ENCODE data around the gene LCTL. TPM values are rescaled to one million over a fixed set of nuclear protein-coding genes. Genes with fewer than 3 reads are reported as not detected.

Gene LCTL
- total RNA-seq, 2 donors from 2014 or later: not detected

- no peak for TF ChIP-seq POLR2A (IDR thresholded peaks at IDR 0.05)
- TF ChIP-seq, protein P1, sequence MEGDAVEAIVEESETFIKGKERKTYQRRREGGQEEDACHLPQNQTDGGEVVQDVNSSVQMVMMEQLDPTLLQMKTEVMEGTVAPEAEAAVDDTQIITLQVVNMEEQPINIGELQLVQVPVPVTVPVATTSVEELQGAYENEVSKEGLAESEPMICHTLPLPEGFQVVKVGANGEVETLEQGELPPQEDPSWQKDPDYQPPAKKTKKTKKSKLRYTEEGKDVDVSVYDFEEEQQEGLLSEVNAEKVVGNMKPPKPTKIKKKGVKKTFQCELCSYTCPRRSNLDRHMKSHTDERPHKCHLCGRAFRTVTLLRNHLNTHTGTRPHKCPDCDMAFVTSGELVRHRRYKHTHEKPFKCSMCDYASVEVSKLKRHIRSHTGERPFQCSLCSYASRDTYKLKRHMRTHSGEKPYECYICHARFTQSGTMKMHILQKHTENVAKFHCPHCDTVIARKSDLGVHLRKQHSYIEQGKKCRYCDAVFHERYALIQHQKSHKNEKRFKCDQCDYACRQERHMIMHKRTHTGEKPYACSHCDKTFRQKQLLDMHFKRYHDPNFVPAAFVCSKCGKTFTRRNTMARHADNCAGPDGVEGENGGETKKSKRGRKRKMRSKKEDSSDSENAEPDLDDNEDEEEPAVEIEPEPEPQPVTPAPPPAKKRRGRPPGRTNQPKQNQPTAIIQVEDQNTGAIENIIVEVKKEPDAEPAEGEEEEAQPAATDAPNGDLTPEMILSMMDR (IDR thresholded peaks at IDR 0.05): no peak
- Histone ChIP-seq H3K27me3 (no peaks in the 10 kb centered on the region), H3K36me3 (replicated peaks in 1 of 2; ENCODE audit: insufficient read depth in 1 of 2, low read depth in 2 of 2) (no peaks in the 10 kb centered on the region), H3K4me3 (no peak overlapping the region), H3K27ac (no peak overlapping the region), H3K9me3 (no peaks in the 10 kb centered on the region), H3K4me1 (no peaks in the 10 kb centered on the region)
- ATAC-seq (no peak), DNase-seq (no peak)
- intact Hi-C loops (cut with DNase I): no loop called here
- 68 to 81% methylated on average over 9 of the region's 9 CpGs for WGBS, 2 donors
These were observed 16.3 kb upstream of the LCTL start for GRCh38 chr15:66581972-66582537.

DNA sequence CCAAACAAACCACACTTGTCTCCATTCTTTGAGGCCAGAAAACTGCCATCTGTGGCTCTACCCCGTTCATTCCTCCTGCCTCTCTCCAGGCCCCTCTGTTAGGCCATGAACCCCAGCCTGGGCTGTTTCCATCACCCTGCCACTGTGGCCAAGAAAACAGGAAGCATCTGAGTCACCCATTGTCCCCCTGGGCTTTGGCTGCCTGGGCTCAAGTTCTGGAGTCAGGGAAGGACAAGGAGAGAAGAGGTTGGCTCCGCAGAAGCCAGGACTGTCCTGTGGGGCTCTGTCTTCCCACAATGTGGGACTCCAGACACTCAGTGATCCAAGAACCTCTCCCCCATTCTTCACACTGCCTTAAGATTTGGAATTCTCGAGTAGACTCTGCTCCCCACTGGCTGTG lies 14.8 kb upstream of the LCTL start:
- no peaks in the 10 kb centered on the region for H3K9me3 ChIP-seq
- no peaks in the 10 kb centered on the region for H3K4me1 ChIP-seq
- DNase-seq (peak in 1 of 4 donors; percentile 8), ATAC-seq (no peak)
- no peak overlapping the region for H3K27ac ChIP-seq
- 77 to 92% methylated on average over 3 of the region's 3 CpGs for WGBS, 2 donors
- H3K4me3 ChIP-seq: no peak overlapping the region
- TF ChIP-seq, protein P1 (IDR thresholded peaks at IDR 0.05): no peak
- TF ChIP-seq POLR2A (IDR thresholded peaks at IDR 0.05): no peak
- no peaks in the 10 kb centered on the region for H3K36me3 ChIP-seq (replicated peaks in 1 of 2; ENCODE audit: insufficient read depth in 1 of 2, low read depth in 2 of 2)
- no peaks in the 10 kb centered on the region for H3K27me3 ChIP-seq
- intact Hi-C loops (cut with DNase I): no loop called here

DNA sequence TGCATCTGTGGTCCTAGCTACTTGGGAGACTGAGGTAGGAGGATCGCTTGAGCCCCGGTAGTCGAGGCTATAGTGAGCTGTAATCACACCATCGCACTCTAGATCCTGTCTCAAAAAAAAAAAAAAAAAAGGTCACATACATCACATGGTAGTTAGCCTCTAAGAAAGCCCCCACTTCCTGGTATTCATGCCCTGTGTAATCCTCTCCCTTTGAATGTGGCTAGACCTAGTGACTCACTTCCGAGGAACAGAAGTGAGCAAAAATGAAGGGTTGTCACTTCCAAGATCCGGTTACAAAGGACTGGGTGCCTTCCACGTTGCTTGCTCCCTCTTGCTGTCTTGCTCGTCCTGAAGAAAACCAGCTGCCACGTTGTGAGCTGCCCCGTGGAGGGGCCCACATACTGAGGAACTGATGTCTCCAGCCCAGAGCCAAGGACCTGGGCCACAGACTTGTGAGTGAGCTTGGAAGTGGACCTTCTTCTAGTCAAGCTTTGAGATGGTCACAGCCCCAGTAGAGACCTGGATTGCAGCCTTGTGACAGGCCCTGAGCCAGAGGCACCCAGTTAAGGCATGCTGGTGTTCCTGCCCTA lies 12.6 kb upstream of the LCTL start:
- ATAC-seq (no peak), DNase-seq (no peak)
- no peak overlapping the region for H3K4me3 ChIP-seq
- H3K9me3 ChIP-seq: no peaks in the 10 kb centered on the region
- 74 to 75% methylated on average over 10 of the region's 10 CpGs for WGBS, 2 donors
- TF ChIP-seq, protein P1 (IDR thresholded peaks at IDR 0.05): no peak
- no peak for TF ChIP-seq POLR2A (IDR thresholded peaks at IDR 0.05)
- H3K36me3 ChIP-seq (replicated peaks in 1 of 2; ENCODE audit: insufficient read depth in 1 of 2, low read depth in 2 of 2): no peaks in the 10 kb centered on the region
- H3K4me1 ChIP-seq: no peaks in the 10 kb centered on the region
- no peak overlapping the region for H3K27ac ChIP-seq
- no peaks in the 10 kb centered on the region for H3K27me3 ChIP-seq
- intact Hi-C loops (cut with DNase I): no loop called here

GRCh38 chr15:66574596-66574950 lies 8.8 kb upstream of the LCTL start:
- Histone ChIP-seq H3K36me3 (replicated peaks in 1 of 2; ENCODE audit: insufficient read depth in 1 of 2, low read depth in 2 of 2) (no peaks in the 10 kb centered on the region), H3K9me3 (no peaks in the 10 kb centered on the region), H3K27ac (no peak overlapping the region), H3K4me3 (no peak overlapping the region), H3K4me1 (no peaks in the 10 kb centered on the region), H3K27me3 (no peaks in the 10 kb centered on the region)
- intact Hi-C loops (cut with DNase I): no loop called here
- no peak for ATAC-seq
- 82 to 86% methylated on average over 2 of the region's 2 CpGs for WGBS, 2 donors
- DNase-seq: no peak
- TF ChIP-seq, protein P1 (IDR thresholded peaks at IDR 0.05): no peak
